GM19455 (cell line): ENCODE measurements around the gene HOXB2.
"Not testable (repeated sequence)": the region's sequence is repeated elsewhere in the genome, so short reads cannot be mapped to it uniquely, and the experiment has no call there.

Source experiments
- ATAC-seq: cut with Tn5 transposase; IDR thresholded peaks from one replicate; pipeline ENCODE4 v1.9.1; 2021; ENCODE audit not compliant: unreplicated experiment

The HOXB2 gene

DNA sequence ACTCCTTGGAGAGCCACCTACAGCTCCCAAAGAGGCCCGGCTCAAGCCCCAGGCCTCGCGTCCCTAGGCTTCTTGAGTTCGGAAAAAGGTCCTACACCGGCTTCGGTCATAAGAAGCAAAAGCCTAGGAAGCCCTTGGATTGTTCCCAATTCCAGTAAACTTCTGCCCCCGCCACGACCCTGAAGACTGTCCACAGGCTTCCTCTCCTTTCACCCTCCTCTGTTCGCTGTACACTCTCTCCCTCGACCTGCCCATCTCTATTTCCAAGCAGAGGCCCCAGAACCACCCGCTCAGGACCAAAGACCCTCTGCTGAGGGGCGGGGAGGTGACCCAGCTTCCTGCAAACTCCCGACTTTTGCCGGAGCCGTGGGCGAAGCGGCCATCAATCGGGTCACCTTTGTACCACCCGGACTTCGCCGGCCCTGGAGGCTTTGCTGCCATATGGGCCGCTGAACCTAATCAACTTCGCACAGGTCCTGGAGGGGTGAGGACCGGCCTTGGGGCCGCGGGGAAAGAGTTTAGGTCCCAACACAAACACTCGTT is 2.7 kb downstream of the HOXB2 start:
- no peak for ATAC-seq

DNA sequence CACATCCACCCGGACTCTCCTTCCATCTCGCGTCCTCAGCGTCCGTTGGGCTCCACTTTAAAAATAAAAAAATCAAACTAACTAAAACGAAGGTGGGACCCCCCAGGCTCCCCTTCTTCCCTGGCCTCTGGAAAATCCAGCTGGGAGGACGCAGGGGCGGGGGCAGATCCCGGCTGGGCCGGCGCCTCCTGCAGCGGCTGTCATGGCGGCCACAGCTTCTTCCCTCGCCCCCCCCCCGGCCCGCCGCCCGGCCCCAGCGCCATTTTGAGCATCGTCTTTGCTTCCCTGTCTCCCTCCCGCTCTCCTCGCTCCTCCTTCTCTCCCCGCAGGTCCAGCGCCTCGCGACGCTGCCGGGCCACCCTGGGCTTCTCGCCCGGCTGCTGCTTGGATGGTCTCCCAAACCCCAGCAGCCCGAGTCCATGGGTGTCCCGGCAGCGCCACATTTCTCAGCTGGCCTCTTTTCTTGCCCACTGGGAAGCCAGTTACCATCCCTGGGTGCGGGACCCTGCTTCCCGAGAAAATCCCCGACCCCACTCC is 3.3 kb downstream of the HOXB2 start:
- no peak for ATAC-seq

DNA sequence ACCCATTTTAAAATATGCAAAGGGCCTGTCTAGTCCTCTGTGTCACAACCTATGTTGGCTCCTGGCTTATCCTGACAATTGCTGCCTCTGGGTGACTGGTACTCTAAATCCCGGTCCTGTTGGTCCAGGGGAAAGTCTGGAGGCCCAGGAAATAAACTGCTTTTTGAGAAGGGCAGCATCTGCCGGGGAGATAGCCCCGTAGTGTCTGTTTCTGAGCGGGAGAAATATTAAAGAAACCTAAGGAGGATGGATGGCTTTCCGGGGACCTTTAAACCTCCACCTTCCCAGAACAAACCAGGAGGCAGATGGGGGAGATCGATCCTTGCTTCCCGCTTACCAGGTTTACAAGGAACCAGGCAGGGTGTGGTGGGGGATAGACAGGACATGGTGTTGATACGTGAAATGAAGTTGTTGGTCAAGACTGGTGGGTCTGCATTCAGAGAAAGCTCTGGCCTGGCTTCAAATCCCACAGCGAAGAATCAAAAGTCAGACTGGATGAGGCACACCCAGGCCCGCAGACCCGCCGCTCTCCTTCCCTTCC is 3.8 kb downstream of the HOXB2 start:
- ATAC-seq: no peak

DNA sequence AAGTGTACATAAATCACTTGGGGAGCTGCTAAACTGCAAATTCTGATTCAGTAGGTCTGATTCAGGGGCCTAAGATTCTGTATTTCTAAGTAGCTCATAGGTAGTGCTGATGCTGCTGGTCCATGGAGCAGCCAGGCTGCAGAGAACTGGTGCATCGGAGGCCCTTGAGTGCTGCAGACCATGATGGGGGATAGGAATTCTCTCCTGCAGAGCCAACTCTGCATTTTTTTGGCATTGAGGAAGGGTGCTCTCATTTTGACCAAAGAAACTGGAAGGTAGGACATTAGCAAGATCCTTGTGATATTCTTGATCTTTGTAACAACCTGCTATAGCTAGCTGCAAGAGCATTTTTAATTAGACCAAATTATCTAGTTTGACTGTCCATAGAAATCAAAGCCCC is 4.7 kb downstream of the HOXB2 start:
- ATAC-seq: no peak

DNA sequence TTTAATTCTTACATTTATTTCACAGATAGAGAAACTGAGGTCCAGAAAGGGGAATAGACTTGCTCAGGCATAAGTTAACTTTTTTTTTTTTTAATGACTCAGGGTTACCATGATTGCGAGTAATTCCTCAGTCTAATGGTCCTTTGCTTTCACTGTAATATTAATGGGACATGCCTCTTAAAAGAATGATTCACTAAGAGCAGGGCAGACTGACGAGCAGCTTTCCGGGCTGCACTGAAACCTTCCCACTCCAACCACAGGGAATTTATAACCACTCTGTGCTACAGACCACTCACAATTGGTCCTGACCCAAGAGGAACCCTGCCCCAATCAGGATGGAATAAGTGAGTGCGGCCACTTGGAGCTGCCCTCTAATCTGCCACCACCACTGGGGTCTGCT is 5.7 kb downstream of the HOXB2 start:
- ATAC-seq: no peak

DNA sequence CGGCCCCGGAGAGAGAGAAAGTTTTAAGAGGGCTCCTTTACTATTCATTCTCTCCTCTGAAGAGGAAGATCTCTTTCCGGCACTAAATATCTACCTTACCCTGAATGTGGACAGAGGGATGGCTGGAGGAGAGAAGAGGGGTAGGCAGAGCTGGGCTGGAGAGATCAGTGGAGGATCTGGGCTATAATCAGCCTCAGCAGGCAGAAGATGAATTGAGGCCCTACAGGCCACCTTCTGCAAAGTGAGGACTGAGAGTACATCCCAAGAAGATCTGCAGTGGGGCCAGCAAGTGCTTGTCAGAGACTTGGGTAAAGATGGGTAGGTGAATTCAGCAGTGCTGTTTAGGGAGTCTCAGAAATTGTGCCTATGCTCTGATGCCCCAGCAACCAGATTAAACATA is 7.6 kb downstream of the HOXB2 start:
- no peak for ATAC-seq

DNA sequence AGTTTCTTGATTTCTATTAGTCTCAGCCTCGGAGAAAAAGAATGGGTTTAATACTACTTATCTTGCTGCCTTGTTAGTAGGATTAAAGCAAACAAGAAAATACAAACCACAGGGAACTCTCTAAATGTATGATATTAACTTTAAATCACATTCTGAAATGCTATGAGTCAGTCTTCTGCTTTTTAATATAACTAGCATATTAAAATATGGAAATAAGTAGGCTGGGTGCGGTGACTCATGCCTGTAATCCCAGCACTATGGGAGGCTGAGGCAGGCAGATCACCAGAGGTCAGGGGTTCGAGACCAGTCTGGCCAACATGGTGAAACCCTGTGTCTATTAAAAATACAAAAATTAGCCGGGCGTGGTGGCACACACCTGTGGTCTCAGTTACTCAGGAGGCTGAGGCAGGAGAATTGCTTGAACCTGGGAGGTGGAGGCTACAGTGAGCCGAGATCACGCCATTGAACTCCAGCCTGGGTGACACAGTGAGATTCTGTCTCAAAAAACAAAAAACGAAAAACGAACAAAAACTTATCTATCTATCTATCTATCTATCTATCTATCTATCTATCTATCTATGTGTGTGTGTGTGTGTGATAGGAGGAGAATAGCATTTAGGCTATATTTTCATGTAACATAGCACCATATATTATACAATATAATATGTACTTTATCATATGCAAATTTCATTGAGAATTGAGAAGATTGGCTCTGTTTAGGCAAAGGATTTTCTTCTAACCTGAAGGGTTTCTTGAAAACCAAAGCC is 8.9 kb downstream of the HOXB2 start:
- ATAC-seq: not testable (repeated sequence)

DNA sequence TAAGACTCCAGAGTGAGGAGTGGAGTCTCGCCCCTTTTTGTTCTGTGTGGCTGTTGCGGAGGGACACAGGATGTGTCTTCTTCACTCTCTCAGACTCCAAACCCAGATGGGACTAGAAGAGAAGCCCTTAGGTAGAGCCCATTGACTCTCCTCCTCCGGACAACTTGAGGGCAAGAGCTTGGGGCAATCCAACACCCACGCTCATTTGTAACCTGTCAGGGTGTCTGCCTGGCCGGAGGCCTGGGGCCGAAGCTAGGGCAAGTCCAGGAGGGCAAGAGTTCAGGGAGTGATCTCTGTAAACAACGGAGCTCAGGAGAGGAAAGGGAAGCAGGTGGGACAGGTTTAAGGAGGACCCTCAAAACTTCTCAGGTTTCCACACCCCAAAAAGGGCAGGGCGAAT is 12.6 kb downstream of the HOXB2 start:
- no peak for ATAC-seq

DNA sequence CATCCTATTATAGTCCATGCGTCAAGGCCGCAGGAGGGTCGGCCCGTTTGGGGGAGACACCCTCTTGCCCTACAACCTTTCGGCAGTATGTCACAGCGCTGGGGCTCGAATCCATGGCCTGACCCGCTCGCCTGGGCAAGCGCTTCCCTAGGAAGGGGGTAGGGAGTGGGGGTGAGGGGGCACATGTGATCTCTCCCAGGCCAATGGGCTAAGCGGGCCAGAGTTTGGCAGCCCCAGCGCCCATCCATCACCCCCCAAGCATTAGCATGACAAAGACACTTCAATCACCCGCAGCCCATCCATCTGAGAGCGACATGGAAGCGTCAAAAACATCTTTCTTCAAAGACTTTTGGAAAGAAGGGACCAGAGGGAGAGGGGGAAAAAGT is 14.0 kb downstream of the HOXB2 start, which contains the start of gene HOXB1:
Gene HOXB1, minus strand, starts transcription at position 125 of the 386 bp plus-strand sequence. Its CDS starts 107 bp downstream, at position 18.
- ATAC-seq: no peak

DNA sequence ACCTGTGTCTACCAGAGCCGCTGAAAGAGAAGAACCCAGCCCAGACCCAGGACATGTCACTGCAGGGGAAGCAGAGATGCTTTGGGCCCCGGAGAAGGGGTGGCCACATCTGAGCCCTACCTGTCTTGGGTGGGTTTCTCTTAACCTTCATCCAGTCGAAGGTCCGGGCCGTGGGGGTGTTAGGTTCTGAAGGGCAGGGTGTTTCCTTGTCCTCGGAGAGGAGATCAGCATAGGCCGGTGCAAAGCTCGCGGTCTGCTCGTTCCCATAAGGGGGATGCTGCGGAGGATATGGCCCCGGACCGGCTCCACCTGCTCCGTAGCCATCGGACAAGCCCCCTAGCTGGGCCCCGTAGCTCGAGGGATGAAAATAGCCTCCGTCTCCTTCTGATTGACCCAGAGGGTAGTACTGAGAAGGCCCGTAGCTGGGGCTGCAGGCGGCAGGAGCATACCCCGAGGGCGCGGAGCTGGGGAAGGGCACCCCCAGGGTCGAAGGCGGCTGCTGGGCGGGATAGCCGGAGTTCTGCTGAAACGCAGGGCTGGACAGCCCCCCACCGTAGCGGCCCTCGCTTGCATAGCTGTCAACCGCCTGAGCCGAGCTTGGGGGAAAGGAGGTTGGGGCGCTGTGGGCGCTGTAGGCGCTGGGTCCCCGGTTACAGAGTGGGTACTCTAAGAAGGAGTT is 14.6 kb downstream of the HOXB2 start:
- ATAC-seq: no peak

DNA sequence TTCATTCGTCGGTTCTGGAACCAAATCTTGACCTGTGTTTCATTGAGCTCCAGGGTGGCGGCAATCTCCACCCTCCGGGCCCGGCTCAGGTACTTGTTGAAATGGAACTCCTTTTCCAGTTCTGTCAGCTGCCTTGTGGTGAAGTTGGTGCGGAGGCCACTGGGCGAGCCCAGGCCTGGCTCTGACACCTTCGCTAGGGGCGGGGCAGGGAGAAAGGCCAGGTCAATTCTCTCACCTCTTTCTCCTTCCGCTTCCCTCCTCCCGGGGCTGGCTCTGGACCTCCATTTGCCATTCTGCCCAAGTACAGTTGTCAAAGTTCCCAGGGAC is 15.3 kb downstream of the HOXB2 start:
- no peak for ATAC-seq

DNA sequence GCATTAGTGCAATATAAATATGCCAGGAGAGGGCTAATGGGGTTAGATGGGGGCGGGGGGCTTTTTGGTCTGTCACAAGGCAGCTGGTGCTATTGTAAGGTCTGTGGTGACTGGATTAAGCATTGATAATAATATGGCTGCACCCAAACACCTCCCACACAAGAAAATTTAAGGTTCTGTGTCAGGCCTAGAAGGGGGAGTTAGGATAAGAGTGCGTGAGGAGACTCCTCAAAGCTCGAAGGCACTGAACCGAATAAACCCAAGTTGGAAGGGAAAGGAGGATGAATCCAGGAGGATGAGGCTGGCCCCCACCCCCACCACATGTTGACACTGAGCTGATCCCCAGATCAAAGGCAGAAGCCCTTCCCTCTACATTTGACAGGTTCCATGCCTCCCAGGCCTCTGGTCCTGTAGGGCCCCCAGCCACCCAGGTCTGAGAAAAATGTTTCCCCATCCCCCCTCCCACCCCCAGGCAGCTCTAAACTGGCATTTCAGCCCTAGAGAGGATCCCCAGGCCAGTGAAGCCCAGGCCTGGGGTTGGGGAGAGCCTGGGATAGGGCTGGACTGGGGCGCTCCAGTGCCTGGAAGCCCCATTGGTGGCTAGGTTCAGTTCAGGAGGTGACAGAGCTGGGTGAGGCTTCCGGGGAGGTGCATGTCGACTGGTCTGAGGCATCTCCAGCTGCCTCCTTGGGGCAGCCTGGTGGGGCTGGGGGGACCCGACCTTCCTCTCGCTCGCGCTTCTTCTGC is 15.8 kb downstream of the HOXB2 start:
- ATAC-seq: no peak

DNA sequence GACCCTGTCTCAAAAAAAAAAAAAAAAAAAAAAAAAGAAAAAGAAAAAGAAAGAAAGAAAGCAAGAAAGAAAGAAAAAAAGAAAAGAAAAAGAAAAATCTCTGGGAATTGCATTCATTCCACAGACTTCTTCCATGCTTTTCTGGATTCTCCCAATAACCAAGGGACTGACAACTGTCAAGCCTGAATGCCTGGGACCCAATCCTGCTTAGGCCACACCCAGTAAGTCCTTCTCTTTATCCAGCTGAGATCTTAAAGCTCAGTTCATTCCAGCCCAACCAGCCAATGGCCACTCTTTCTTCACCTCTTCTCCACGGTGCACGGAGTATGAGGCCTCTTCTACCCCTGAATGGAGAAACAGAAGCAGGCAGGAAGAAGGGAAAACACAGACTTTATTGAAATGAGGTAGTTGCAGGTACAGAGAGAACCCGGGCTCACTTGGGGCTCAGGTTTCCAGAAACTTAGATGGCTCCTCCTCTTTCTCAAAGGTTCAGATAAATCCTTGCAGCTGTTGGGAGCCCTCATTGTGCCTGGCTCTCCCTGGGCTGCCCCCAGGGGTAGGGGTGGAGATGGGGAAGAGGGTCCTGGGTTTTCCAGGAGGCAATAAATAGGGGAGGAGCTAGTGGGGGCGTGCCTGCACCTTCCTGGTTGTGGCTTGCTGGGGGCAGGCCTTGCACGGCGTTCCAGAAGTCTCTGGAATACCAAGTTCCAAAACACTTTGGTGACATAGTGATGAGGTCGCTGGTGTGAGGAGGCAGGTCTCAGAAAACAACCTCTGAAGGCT is 16.6 kb downstream of the HOXB2 start:
- ATAC-seq: no peak

DNA sequence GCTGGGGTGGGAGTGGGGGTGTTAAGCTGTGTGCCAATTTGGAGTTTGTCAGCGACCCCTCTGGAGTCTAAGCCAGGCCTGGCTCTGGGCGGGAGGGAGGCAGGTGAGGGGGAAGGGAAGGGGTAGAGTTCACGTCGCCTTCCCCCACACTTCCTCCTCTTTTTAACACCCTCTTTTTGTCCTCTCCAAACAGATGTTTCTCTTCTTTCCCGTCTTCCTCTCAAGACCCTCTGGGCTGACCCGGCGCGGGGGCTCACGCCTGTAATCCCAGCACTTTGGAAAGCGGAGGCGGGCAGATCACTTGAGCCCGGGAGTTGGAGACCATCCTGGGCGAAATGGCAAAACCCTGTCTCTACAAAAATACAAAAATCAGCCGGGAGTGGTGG is 17.4 kb downstream of the HOXB2 start:
- ATAC-seq: no peak

DNA sequence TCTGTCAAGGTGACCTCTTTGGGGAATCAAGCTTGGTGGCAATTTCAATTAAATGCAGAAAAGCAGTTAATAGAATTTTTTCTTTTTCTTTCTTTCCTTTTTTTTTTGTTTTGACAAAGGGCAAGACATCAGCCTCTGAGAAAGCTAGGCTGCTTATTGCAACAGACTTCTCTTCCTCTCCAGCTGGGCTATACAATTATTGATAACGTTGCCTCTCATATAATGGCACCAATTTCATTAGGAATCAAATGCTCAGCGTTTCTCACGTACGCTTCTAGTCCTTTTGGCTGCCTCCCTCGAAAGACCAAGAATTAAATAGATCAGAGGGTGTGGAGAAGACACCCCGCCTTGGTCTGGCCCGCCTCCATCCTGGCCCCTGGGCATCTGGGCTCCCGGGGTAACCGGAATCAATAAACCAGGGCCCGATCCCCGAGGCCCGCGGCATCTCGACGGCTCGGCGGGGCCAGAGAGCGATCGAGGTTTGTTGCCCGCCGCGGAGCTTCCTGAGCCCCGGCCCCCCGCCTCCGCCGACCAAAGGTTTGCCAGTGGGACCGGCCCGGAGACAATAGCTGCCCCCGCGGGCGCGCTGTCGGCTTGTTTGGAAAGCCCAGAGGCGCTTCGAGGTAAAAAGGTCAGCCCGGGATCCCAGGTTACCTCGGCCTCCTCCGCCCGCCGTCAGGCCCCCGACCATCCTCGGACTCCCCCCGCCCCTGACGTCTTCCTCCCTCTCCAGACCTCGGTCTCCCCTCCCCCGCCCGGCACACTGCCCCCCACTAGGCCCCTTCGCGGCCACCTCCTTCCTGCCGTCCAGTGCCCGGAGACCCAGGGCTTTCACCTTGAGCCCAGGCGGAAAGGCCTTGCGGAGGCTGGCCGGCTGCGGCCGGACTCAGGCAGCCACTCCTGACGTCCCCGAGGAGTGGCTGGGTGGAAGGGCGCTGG is 18.0 kb downstream of the HOXB2 start:
- no peak for ATAC-seq

DNA sequence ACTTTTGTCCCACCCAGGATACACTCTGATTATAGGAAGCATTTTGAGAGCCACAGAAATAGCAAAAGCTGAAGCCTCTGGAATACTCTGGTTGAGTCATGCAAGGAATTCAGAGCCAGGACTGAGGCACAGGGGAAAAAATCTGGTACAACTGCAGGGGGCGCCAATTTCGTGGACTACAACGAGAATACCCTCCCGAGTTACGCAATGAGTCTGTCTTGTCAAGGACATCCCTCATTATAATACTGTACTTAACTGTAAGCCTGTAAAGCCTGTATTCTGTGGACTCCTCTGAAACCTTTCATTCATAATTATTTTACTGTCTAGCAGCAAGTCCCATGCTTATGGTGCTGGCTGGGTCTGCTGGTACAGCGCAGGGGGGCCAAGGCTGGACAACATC is 21.9 kb downstream of the HOXB2 start:
- no peak for ATAC-seq

DNA sequence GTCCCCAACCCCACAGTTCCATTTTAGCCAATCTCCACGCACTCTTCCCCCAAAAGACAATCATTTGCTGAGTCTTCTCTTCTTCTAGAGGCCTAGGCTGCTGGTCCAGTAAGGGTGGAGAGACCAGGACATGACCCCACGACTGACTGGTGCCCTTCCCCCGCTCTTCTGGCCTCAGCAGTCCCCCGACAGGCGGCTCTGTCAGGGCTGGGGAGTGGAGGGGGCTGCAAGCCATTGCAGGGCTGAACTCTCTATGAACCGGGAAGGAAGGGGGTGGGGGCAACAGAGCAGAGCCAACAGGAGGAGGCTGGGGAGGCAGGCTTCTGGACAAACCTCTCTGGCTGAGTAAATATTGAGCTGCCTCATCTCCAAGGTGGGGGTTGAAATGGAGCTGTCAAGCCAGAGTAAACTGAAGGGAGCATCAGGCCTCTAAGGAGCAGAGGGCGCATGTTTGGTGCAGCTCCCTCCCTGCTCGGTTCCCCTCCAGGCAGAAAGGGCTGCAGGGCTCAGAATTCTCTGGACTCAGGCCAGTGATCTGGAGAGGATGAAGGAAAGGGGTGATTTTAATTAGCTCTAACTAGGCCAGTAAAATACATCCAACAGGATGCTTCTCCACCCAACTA is 22.8 kb downstream of the HOXB2 start:
- no peak for ATAC-seq

DNA sequence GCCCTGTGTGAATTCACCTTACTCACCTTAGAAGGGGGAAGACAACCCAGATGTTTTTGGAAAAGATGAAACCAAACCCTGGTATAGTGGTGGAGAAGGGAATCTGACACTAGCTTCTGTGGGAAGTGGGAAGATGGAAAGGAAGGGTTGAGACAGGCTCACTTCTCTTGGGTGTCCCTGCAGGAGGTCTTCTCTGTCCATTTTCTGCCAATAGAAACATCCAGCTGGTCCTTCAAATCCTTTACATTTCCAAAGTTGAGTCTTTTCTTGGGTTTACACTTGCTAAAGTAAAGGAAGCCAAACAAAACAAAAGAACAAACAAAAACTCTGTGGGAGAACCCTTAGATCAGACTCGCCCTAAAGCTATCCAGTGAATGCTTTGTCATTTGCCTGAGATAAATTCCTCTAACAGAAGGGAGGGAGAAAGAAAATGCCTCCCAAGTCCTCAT is 24.3 kb downstream of the HOXB2 start:
- no peak for ATAC-seq

DNA sequence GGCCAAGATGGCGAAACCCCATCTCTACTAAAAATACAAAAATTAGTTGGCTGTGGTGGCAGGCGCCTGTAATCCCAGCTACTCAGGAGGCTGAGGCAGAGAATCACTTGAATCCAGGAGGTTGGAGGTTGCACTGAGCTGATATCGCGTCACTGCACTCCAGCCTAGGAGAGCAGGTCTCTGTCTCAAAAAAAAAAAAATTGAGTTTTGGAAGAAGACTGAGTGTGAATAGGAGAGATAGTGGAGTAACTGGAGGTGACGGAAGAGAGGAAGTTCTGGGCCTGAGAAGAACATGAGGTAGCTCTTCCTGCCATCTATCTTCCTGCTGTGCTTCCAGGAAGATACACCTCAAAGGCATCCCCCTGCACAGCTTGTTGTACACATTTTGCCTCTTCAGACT is 25.5 kb downstream of the HOXB2 start:
- no peak for ATAC-seq
